Activated CD8-positive, alpha-beta memory T cell treated with anti-CD3 and anti-CD28 coated beads for 24 hours (primary cell): Measurements from ENCODE around the gene WDR45B.
"Not testable (repeated sequence)": the region's sequence is repeated elsewhere in the genome, so short reads cannot be mapped to it uniquely, and the experiment has no call there.

Source experiments
- DNase-seq: peaks from one replicate; pipeline ENCODE4 v3.0.0-alpha.2; 2020

WDR45B gene

GRCh38 chr17:82577300-82577699 lies 70.9 kb downstream of the WDR45B start:
- DNase-seq: no peak

GRCh38 chr17:82575581-82576221 lies 72.5 kb downstream of the WDR45B start:
- DNase-seq: not testable (repeated sequence)

- no peak for DNase-seq
These were observed 74.2 kb downstream of the WDR45B start for GRCh38 chr17:82574041-82574440.

GRCh38 chr17:82571855-82572254 lies 76.4 kb downstream of the WDR45B start:
- DNase-seq: no peak

- no peak for DNase-seq
These were observed 78.0 kb downstream of the WDR45B start for GRCh38 chr17:82570277-82570676.

GRCh38 chr17:82569621-82570020 lies 78.6 kb downstream of the WDR45B start:
- no peak for DNase-seq

GRCh38 chr17:82568997-82569393 lies 79.2 kb downstream of the WDR45B start:
- DNase-seq: no peak

GRCh38 chr17:82567286-82567685 lies 81.0 kb downstream of the WDR45B start:
- no peak for DNase-seq

- no peak for DNase-seq
These were observed 81.9 kb downstream of the WDR45B start for GRCh38 chr17:82566129-82566960.

- no peak for DNase-seq
These were observed 82.7 kb downstream of the WDR45B start for GRCh38 chr17:82565551-82565950.
